ENCODE results near the gene NREP.

NREP gene

DNA sequence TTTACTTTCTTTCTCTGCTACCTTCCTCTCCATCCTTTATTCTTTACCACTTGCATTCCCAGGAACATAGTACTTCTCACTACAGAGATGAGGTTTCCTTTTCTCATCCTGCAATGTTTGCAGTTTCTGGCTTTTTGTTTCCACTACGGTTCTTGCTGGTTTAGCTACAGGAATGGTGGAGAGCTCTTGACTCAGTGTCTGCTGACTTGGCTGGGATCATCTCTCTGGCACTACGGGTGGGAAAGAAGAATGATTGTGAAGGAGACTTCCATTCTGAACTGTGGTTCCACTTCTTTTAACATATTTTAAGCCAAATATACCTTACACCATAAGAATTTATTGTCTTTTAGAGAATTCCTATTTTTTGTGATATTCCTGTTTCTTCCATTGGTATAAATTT is 65.1 kb downstream of the NREP start:
- H3K27ac ChIP-seq (ENCODE audit: low read length), result no peak overlapping the region
- no peaks in the 10 kb centered on the region for H3K27me3 ChIP-seq (ENCODE audit: control insufficient read depth in 1 of 2, insufficient read depth in 2 of 2, low read length in 2 of 2)
- no peak overlapping the region for H3K4me3 ChIP-seq (ENCODE audit: low read length in 2 of 2)
- H3K36me3 ChIP-seq (ENCODE audit: control insufficient read depth in 2 of 2, insufficient read depth in 2 of 2, low read length in 2 of 2), result no peaks in the 10 kb centered on the region
- H3K9ac ChIP-seq (ENCODE audit: low read length in 2 of 2), result no peak overlapping the region
- no peaks in the 10 kb centered on the region for H3K4me1 ChIP-seq (ENCODE audit: control insufficient read depth, insufficient read depth, low read length)
- H3K9me3 ChIP-seq (ENCODE audit: control insufficient read depth in 2 of 2, low read length in 2 of 2), result no peaks in the 10 kb centered on the region

DNA sequence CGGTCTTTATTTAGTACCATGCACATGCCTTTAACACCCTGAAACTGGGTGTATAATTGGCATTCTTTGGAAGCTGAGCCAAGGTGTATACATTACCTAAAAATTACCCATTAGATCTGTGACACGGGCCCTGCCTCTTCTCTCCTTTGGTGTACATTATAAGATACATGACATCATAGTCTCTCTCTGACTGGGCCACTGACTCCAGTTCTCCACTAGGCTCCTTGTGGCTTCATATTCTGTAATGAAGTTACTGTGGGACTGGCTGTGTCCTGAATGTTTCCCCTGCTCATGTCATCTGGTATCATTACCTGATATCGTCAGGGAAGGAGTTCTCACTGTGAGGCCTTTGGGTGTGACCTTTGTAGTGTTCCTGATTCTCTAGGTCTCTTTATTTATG is 65.5 kb downstream of the NREP start:
- Histone ChIP-seq H3K27ac (ENCODE audit: low read length) (no peak overlapping the region), H3K4me1 (ENCODE audit: control insufficient read depth, insufficient read depth, low read length) (no peaks in the 10 kb centered on the region), H3K27me3 (ENCODE audit: control insufficient read depth in 1 of 2, insufficient read depth in 2 of 2, low read length in 2 of 2) (no peaks in the 10 kb centered on the region), H3K9ac (ENCODE audit: low read length in 2 of 2) (no peak overlapping the region), H3K36me3 (ENCODE audit: control insufficient read depth in 2 of 2, insufficient read depth in 2 of 2, low read length in 2 of 2) (no peaks in the 10 kb centered on the region), H3K9me3 (ENCODE audit: control insufficient read depth in 2 of 2, low read length in 2 of 2) (no peaks in the 10 kb centered on the region), H3K4me3 (ENCODE audit: low read length in 2 of 2) (no peak overlapping the region)

DNA sequence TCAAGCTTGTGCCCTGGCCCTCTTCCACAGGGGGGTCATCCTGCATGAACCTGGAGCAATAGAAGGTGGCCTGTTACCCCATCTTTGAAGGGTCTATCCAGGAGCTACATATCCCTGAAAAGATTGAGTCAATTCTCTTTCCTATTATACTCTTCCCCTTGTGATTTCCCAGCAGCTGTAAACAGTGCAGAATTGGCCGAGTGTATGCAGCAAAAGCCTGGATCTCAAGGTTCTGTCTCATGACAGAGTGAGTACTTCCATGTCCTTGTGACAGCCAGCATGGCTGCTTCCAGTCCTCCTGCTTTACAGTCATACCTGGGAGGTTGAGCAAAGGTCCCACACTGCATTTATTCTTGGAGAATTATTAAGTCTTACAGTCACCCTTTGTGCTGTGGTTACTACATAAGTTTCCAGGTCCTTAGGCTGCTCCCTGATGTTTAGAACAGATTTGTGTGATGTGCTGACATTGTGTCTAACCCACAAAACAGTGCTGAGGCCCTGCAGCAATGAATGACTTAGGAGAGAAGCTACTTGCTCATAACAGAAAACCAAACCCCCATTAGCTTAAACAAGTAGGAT is 67.5 kb downstream of the NREP start:
- Histone ChIP-seq H3K36me3 (ENCODE audit: control insufficient read depth in 2 of 2, insufficient read depth in 2 of 2, low read length in 2 of 2) (no peaks in the 10 kb centered on the region), H3K27ac (ENCODE audit: low read length) (no peak overlapping the region), H3K9ac (ENCODE audit: low read length in 2 of 2) (no peak overlapping the region), H3K4me1 (ENCODE audit: control insufficient read depth, insufficient read depth, low read length) (no peaks in the 10 kb centered on the region), H3K9me3 (ENCODE audit: control insufficient read depth in 2 of 2, low read length in 2 of 2) (no peaks in the 10 kb centered on the region), H3K27me3 (ENCODE audit: control insufficient read depth in 1 of 2, insufficient read depth in 2 of 2, low read length in 2 of 2) (no peaks in the 10 kb centered on the region), H3K4me3 (ENCODE audit: low read length in 2 of 2) (no peak overlapping the region)

DNA sequence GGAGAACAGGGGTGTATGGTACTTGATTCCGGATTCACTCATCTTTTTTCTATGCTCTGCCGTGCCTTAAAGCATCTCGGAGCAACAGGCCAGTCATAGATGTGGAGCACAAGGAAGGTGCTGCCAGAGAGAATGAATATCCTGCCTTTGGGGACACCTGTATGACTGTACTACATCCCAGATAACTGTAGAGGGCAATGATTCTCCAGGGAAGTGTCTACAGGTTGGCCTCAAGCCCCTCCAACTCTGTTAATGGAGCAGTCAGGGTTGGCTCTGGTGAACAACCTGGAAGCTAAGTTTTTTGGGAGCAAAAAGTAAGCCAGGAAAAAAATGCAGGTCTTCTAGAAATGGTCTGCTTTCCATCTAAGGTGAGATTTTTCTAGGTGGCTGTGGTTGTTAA is 71.0 kb downstream of the NREP start:
- Histone ChIP-seq H3K9ac (ENCODE audit: low read length in 2 of 2) (no peak overlapping the region), H3K4me3 (ENCODE audit: low read length in 2 of 2) (no peak overlapping the region), H3K36me3 (ENCODE audit: control insufficient read depth in 2 of 2, insufficient read depth in 2 of 2, low read length in 2 of 2) (no peaks in the 10 kb centered on the region), H3K4me1 (ENCODE audit: control insufficient read depth, insufficient read depth, low read length) (peaks cover 7% of the 10 kb centered on the region), H3K9me3 (ENCODE audit: control insufficient read depth in 2 of 2, low read length in 2 of 2) (no peaks in the 10 kb centered on the region), H3K27me3 (ENCODE audit: control insufficient read depth in 1 of 2, insufficient read depth in 2 of 2, low read length in 2 of 2) (no peaks in the 10 kb centered on the region), H3K27ac (ENCODE audit: low read length) (no peak overlapping the region)

DNA sequence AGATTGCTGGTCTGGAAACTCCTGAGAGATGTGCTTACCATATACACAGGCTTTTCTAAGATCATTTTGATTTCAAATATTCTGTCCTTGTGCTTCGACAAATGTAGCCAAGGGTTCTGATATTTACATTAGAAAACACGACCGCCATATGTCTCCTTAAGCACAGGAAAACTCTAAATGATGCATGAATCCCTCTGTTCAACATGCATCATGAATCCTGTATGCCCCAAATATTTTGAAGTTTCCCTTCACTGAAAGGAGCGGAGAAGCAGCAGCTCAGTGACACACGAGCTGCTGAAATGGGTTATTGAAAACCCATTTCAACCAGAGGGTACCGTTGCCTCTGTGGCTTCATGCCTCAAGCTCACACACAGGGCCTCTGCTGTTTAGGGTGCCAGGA is 74.4 kb downstream of the NREP start:
- peaks cover 11% of the 10 kb centered on the region for H3K4me1 ChIP-seq (ENCODE audit: control insufficient read depth, insufficient read depth, low read length)
- H3K36me3 ChIP-seq (ENCODE audit: control insufficient read depth in 2 of 2, insufficient read depth in 2 of 2, low read length in 2 of 2), result no peaks in the 10 kb centered on the region
- H3K27me3 ChIP-seq (ENCODE audit: control insufficient read depth in 1 of 2, insufficient read depth in 2 of 2, low read length in 2 of 2), result no peaks in the 10 kb centered on the region
- H3K9me3 ChIP-seq (ENCODE audit: control insufficient read depth in 2 of 2, low read length in 2 of 2), result no peaks in the 10 kb centered on the region
- no peak overlapping the region for H3K9ac ChIP-seq (ENCODE audit: low read length in 2 of 2)
- H3K27ac ChIP-seq (ENCODE audit: low read length), result no peak overlapping the region
- no peak overlapping the region for H3K4me3 ChIP-seq (ENCODE audit: low read length in 2 of 2)

DNA sequence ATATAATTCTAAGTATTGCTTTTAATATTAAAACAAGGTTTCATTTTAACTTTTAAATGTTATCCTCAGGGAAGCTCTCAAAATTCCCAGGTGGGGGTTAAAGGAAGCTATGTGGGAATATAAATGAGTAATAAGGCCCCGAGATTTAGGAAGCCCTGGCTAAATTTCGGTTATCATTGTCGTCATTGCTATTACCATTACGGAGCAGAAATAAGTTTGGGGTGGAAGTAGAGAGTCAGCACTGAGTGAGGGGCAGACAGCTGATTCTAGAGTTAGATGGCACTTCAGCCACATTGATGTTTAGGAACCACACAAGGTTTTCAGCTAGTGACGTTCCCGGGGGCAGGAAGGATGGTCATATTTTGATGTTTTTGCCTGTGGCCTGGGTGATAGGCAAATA is 74.9 kb downstream of the NREP start:
- Histone ChIP-seq H3K9me3 (ENCODE audit: control insufficient read depth in 2 of 2, low read length in 2 of 2) (no peaks in the 10 kb centered on the region), H3K36me3 (ENCODE audit: control insufficient read depth in 2 of 2, insufficient read depth in 2 of 2, low read length in 2 of 2) (no peaks in the 10 kb centered on the region), H3K9ac (ENCODE audit: low read length in 2 of 2) (no peak overlapping the region), H3K27ac (ENCODE audit: low read length) (no peak overlapping the region), H3K4me3 (ENCODE audit: low read length in 2 of 2) (no peak overlapping the region), H3K4me1 (ENCODE audit: control insufficient read depth, insufficient read depth, low read length) (peaks cover 11% of the 10 kb centered on the region), H3K27me3 (ENCODE audit: control insufficient read depth in 1 of 2, insufficient read depth in 2 of 2, low read length in 2 of 2) (no peaks in the 10 kb centered on the region)

DNA sequence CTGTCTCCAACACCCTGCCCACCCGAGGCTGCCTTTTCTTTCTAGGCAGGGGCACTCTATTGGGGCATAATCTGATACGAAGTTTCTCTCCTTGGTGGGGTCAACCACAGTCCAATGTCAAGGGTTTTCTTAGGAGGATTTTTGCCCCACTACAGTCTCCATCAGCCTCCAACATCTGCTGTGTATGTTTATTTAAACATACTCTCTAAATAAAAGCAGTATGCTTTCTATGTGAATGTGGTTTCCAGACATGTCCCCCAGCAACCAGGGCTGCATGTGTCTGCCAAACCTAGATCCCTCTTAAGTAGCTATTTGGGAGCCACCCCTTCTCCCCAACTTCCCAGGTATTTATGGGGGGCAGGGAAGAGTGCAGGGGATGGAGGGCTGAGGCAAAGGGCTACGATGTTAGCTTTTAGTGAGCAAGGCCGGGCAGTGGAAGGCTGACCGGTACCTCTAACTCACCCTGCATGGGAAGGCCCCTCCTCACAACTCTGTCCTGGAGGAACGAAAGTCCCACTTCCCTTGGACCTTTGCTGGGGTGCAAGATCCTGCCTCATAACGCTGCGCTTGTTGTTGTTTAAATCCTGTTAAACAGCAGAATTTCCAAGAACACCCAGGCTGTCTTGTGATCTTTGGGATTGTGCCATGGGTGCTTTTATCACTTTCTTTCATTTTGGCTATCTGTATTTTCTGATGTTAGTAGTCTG is 75.4 kb downstream of the NREP start:
- no peaks in the 10 kb centered on the region for H3K36me3 ChIP-seq (ENCODE audit: control insufficient read depth in 2 of 2, insufficient read depth in 2 of 2, low read length in 2 of 2)
- no peak overlapping the region for H3K9ac ChIP-seq (ENCODE audit: low read length in 2 of 2)
- H3K27ac ChIP-seq (ENCODE audit: low read length), result peak overlapping the region; percentile 46
- H3K9me3 ChIP-seq (ENCODE audit: control insufficient read depth in 2 of 2, low read length in 2 of 2), result no peaks in the 10 kb centered on the region
- H3K4me1 ChIP-seq (ENCODE audit: control insufficient read depth, insufficient read depth, low read length), result peaks cover 11% of the 10 kb centered on the region
- peak overlapping the region in 1 of 2 donors; percentile 50 for H3K4me3 ChIP-seq (ENCODE audit: low read length in 2 of 2)
- no peaks in the 10 kb centered on the region for H3K27me3 ChIP-seq (ENCODE audit: control insufficient read depth in 1 of 2, insufficient read depth in 2 of 2, low read length in 2 of 2)

DNA sequence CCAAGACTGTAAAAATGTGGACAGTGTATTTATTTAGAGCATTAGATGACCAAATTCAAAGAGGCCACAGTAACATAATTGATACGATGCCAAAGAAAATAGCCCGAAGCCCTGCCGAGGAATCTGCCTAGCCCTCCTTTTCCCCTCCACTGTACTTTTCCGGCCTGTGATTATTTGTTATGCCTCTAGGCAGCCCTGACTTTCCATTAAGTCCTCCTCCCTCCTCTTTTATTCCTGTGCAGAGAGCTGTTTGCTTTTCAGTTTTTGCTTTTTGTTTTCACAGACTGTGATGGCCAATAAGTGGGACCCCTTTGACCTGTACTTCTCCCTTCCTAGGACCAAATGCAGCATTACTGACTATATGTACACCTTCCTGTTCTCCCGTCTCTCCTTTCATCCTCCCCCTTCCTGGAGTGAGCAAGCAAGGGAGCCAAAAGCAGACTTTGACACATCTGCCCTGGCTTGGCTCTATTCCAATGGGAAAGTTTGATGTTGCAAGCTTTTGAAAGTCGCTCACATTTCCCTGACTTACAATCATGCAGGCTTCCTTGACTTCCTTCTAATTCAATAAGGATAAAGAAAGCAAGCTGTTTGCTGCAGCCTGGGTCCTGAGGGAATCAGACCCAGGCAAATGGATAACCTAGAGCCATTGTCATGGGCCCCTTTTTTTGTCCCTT is 76.1 kb downstream of the NREP start:
- H3K9ac ChIP-seq (ENCODE audit: low read length in 2 of 2), result no peak overlapping the region
- H3K27ac ChIP-seq (ENCODE audit: low read length), result peak overlapping the region; percentile 46
- H3K4me3 ChIP-seq (ENCODE audit: low read length in 2 of 2), result peak overlapping the region; percentile 11 to 50
- no peaks in the 10 kb centered on the region for H3K27me3 ChIP-seq (ENCODE audit: control insufficient read depth in 1 of 2, insufficient read depth in 2 of 2, low read length in 2 of 2)
- peaks cover 11% of the 10 kb centered on the region for H3K4me1 ChIP-seq (ENCODE audit: control insufficient read depth, insufficient read depth, low read length)
- H3K36me3 ChIP-seq (ENCODE audit: control insufficient read depth in 2 of 2, insufficient read depth in 2 of 2, low read length in 2 of 2), result no peaks in the 10 kb centered on the region
- no peaks in the 10 kb centered on the region for H3K9me3 ChIP-seq (ENCODE audit: control insufficient read depth in 2 of 2, low read length in 2 of 2)

DNA sequence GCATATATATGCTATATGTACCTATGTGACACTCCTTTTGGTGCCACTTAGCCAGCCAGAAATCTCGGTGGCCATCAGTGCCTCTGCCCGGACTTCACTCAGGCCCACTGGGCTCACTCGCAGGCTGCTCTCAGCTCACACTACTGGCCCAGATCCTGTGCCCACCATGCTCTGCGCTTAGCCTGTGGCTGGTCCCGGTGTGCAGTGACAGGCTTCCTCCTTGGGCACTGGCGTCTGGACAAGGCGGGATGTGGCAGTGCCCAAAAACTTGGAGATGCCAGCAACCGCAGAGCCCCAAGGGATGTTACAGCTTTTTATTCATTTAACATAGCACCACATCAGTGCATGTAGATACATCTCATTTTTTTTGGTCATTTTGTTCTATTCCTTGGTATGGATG is 77.4 kb downstream of the NREP start:
- Histone ChIP-seq H3K4me1 (ENCODE audit: control insufficient read depth, insufficient read depth, low read length) (peaks cover 11% of the 10 kb centered on the region), H3K36me3 (ENCODE audit: control insufficient read depth in 2 of 2, insufficient read depth in 2 of 2, low read length in 2 of 2) (no peaks in the 10 kb centered on the region), H3K9ac (ENCODE audit: low read length in 2 of 2) (no peak overlapping the region), H3K4me3 (ENCODE audit: low read length in 2 of 2) (no peak overlapping the region), H3K27ac (ENCODE audit: low read length) (no peak overlapping the region), H3K27me3 (ENCODE audit: control insufficient read depth in 1 of 2, insufficient read depth in 2 of 2, low read length in 2 of 2) (no peaks in the 10 kb centered on the region), H3K9me3 (ENCODE audit: control insufficient read depth in 2 of 2, low read length in 2 of 2) (no peaks in the 10 kb centered on the region)

All from stomach smooth muscle (tissue), 2 donors.